ENCODE data around the gene DPYSL4.
"Not testable (repeated sequence)": the region's sequence is repeated elsewhere in the genome, so short reads cannot be mapped to it uniquely, and the experiment has no call there.

Gene DPYSL4

GRCh38 chr10:132209130-132209529 lies 22.4 kb downstream of the DPYSL4 start:
- DNase-seq: no peak

DNA sequence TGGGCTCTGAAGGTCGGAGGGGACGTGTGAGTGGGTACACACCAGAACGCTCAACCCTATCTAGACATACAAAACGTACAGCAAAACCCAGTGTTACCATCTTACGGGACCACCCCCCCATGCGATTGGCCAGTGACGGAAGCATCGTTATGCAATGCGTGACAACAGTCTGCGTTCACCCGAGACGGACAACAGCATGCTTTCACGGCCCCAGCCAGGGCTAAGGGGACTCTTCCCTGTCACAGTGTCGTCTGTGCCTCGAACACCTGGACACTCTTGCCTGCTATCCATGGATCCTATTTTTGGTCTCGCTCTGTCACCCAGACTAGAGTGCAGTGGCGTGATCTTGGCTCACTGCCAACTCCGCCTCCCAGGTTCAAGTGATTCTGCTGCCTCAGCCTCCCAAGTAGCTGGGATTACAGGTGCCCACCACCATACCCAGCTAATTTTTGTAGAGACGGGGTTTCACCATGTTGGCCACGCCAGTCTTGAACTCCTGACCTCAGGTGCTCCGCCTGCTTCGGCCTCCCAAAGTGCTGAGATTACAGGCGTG lies 23.3 kb downstream of the DPYSL4 start:
- DNase-seq: no peak

DNA sequence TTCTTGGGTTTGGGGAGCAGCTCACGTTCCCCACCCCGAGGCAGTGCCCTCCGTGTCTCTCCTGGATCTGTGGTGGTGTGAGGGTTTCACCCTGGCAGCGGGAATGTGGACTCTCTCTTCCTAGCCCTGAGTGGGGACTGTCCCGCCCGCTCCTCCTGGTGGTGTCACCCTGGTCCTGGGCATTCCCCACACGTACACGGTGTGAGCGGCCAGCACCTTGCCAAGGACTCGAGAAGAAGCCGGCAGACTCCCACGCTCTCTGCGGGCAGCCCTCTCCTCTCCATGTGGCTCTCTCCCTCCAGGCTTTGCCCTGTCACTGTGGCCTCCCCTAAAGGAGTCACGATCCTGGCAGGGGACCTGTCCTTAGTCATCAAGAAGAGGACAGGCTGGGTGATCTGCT lies 24.0 kb downstream of the DPYSL4 start:
- no peak for DNase-seq

GRCh38 chr10:132211246-132211645 lies 24.5 kb downstream of the DPYSL4 start:
- DNase-seq: no peak

DNA sequence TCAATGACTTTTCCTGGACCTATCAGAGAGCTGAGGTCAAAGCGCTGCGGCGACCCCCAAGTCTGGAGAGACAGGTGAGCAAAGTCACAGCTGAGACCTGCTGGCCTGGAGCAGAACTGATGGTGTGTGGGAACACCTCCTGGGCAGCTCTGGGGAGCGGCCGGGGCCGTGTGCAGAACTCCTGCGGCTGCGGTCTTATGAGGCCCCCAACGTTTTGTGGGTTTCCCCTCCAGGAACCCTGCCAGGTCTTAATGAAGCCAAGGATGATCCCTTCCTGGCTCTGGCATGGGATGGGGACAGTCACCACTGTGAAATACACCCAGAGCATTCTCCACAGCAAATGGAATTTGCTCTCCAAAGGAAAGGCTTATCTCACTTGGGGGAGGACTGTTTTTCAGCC lies 26.1 kb downstream of the DPYSL4 start:
- DNase-seq: no peak

GRCh38 chr10:132213917-132214316 lies 27.2 kb downstream of the DPYSL4 start:
- no peak for DNase-seq

DNA sequence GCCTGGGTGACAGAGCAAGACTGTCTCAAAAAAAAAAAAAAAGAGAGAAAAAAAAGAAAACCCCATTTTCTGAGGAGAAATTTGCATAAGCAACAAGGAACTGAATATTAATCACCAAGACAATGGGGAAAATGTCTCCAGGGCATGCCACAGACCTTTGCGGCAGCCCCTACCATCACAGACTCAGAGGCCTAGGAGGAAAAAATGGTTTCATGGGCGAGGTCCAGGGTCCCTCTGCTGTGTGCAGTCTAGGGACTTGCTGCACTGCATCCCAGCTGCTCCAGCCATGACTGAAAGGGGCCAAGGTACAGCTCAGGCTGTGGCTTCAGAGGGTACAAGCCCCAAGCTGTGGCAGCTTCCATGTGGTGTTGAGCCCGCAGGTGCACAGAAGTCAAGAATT lies 29.7 kb downstream of the DPYSL4 start:
- not testable (repeated sequence) for DNase-seq

- DNase-seq: no peak
Observed at GRCh38 chr10:132219486-132219885, 32.7 kb downstream of the DPYSL4 start.

- DNase-seq: no peak
Observed at GRCh38 chr10:132220061-132220460, 33.3 kb downstream of the DPYSL4 start.

GRCh38 chr10:132220996-132221395 lies 34.2 kb downstream of the DPYSL4 start:
- not testable (repeated sequence) for DNase-seq

- DNase-seq: no peak
Observed at GRCh38 chr10:132222726-132223125, 36.0 kb downstream of the DPYSL4 start.

DNA sequence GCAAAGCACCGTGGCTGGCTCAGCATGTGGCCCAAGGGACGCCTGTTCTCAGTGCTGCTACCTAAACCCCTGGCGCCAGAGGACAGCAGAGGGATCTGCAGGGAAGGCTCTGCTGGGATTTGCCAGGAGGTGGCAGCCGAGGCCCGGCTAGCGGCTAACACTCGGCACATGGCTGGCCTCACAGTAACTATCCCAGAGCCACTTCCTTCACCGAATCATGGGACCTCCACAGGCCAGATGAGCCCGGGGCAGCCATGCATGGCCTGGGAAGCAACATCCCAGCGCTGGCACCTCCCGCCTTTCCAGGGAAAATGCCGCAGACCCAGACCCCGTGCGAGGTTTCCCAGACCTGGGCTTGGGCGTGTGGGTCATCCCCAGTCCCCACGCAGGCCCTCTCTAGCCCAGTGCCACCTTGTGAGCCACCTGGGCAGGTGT lies 36.4 kb downstream of the DPYSL4 start:
- DNase-seq: peak; percentile 49

DNA sequence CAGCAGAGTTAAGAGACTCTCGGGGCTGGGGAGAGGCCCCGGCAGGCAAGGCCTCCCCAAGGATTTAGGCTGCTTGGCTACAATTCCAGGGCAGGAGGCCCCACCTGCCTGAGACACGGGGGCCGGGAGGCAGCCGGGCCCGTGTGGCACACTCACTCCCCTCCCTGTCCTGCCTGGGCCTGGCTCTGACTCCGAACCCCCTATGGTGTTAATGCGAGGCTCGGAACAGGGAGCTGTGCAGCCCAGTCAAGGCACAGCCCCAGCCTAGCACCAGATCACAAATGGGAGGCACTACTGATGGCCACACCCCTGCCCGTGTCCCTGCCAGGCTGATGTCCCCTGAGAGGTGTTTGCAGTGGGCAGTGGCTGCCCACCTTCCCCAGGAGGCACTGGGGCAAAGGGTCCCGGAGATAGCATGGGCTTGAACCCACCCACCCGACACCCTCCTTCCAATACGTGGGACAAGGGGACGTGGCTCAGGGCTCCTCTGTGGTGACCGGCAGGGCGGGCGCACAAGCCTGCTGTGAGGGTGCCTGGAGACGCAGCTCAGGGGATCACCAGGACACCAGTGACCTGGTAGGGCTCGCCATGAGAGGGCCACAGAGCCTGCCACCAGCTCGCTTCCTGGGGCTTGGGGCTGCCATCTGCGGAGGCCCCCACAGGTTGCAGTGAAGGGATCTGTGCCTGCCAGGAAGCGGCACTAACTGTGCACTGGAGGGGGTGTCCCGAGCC lies 37.0 kb downstream of the DPYSL4 start:
- no peak for DNase-seq

DNA sequence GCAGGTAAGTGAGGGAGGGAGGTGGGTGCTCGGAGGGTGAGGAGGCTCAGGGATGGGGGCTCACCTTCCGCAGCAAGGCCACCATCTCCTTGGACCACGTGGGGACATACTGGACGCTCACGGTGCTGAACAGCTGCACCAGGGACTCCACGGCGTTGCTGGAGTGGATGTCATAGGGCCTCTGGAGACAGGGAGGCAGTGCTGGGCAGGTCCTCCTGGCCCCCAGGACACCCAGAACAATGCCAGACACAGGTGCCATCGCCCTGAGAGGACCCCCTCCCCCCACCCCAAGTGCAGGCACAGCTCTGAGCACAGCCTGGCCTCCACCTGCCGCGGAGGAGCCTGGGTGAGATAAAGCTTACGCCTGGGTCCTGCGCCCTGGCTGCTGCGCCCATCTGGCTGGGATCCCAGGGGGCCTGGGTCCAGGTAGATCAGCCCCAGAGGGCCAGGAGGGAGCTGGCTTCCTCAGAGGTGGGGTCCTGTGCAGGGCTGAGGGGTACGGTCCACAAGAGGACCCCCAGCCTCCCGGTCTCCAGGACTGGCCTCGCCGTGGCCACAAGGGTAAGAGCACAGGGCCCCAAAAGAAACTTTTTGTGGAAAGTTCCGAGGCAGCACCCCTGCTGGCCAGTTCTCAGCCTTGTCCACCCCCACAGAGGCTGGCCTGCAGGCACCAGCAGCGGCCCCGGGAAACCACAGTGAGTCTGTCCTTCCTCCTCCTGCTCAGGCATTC lies 37.8 kb downstream of the DPYSL4 start:
- no peak for DNase-seq

DNA sequence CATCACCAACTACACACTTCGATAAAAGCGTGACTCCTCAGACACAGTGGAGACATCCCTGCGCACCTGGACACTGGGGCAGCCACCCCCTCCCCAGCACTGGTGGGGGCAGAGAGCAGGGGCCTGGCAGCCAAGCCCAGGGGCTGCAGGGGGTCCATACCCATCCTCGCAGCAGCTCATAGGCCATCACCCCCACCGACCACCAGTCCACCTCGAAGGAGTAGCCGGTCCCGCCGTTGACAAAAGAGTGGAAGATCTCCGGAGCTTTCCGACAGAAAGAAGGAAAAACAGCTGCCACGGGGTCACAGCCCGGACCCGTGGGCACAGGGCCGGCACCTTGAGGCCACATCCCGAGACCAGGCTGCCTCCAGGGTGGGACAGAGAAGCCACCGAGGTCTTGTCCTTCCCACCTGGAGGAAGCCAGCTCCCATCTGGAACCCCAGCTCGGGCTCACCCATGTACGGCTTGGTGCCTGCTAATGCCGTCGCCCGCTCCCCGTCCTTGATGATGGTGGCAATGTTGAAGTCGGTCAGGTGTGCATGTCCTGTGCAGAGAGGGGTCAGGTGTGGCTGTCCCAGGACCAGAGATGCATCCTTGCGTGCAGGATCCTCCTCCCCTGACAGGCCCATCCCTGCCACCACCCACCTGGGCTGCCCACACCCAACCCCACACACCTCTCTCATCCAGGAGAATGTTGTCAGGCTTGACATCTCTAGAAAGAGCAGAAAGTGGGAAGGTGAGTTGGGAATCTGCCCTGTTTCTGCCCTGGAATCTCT lies 38.5 kb downstream of the DPYSL4 start:
- no peak for DNase-seq

DNA sequence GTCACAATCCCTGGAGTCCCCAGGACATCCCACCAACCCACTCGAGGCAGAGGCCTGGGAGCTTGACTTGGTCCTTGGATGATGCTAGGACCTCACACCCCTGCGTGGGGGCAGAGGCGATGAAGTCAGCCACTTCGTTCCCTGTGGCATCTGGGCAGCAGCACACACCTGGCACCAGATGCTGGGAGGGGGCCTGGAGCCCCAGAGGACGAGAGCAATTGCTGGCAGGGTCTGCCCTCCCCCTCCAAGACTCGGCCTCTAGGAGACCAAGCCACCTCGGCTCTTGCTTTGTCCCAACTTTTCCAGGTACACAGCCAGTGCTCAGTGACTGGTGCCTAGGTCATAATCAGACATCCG lies 39.1 kb downstream of the DPYSL4 start:
- DNase-seq: no peak

- DNase-seq: no peak
Observed at GRCh38 chr10:132226586-132227405, 40.0 kb downstream of the DPYSL4 start.

DNA sequence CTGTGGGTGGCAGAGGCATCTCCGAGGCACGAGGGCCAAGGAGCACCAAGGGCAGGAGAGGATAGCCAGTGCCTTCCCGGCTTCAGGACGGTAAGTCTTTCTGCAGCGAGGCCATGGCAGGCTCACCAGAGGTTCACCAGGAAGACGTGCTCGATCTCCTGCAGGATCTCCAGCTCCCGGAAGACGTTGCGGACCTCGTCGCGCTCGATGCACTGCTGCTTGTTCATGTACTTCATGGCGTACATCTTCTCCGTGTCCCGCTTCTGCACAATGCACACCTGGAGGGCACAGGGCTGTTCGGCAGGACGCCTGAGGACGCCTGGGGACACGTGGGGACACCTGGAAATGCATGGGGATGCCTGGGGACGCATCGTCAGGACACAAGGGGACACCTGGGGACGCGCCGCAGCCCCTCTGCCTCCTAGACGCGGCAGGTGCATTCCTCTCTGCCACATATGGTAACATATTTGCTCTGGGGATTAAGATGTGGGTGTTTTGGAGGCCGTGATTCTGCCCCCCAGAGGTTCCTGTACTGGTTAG lies 41.2 kb downstream of the DPYSL4 start:
- DNase-seq: no peak

GRCh38 chr10:132228616-132229015 lies 41.9 kb downstream of the DPYSL4 start:
- no peak for DNase-seq

GRCh38 chr10:132229096-132229495 lies 42.3 kb downstream of the DPYSL4 start:
- no peak for DNase-seq

DNA sequence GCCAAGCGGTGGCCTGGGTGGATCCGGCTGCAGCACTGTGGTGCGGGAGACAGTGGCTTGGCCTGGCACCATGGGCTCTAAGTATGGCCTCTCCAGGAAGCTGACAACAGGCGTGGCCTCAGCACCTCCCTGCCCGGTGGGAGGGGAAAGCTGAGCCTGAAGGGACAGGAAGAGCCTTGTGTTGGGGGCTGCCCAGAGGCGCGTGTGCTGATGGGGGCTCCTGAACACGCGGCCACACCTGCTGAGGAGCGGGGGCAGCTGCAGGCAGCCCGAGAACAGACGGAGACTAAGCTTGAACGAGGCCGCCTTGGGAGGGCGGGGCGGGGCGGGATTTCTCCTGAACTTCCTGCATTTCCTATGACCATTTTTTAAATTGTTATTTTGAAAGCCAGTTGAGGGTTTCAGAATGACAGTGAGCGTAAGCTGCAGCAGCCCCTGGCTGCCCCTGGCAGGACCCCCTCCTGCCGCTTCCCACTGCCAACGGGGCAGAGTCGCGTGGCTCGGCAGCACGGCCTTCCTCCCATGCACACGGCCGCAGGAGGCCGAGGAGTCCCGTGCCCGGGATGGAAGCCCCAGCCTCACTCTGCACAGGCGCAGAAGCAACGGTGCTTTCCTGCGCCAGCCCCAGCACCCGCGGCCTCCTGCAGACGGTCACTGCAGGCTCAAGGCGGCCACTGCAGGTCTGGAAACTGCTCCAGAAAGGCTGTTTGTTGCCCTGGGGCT lies 43.2 kb downstream of the DPYSL4 start:
- DNase-seq: no peak
